ENCODE data around the gene SULT2B1. TPM values are rescaled to one million over a fixed set of nuclear protein-coding genes. Genes with fewer than 3 reads are reported as not detected.

The SULT2B1 gene
- total and polyA plus RNA-seq, 2 of the 4 experiments (the other 2 are of a cell fraction), result 0.09 TPM; not detected in 1

DNA sequence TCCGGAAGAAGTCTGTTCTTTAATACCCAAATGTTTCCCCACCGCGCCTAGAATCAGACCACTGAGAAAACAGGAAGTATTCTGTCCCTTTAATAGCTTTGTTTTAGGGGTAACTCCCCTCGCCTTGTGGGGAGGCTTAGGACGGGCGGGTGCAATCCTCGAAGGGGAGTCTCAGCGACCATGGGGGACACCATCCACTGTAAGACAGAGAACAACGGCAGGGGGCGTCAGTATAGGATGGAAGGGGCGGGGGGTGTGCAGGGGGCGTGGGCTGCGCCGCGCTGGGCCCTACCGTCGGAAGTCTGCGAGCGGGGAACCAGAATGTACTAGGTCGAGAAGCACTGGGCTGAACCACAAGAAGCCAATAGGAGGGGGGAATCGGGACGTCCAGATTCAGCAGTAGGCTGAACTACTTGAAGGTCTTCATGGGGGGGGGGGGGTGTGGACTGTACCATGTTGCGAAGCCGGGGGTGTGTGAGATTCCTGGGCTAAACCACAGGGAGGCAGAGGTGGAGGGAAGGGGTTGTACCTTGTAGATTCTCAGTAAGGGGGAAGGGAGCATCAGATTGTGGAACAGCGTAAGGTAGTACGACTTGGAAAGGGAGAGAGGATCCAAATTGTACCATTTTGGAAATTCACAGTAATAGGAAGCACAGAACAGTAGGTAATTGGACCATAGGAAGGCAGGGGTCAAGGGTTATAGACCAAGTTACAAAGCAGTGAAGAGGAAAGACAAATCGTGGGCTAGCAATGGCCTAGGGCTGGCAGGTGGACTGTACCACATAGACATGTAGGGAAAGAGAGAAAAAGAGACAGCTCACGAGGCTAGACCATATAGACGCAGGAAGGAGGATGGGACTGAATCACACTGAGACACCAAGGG, 86.2 kb downstream of the SULT2B1 start:
- Histone ChIP-seq H2AFZ (replicated peaks; ENCODE audit: low read length, poor library complexity) (peak overlapping the region; percentile 95), H3K56ac (ENCODE audit: extremely low read depth, insufficient read depth, low read length) (peak overlapping the region; percentile 84; the same call in 1 of the 2 replicates), H4K8ac (ENCODE audit: low read depth in 2 of 2, low read length in 2 of 2) (peak overlapping the region; percentile 43 to 98), H4K20me1 (ENCODE audit: insufficient read depth, low read length) (peaks cover 4% of the 10 kb centered on the region; the same call in 1 of the 2 replicates), H3K4me1 (ENCODE audit: control insufficient read depth, insufficient read depth, low read length) (peaks cover 21% of the 10 kb centered on the region), H3K27me3 (ENCODE audit: control insufficient read depth, insufficient read depth, low read length) (no peaks in the 10 kb centered on the region), H3K9me3 (ENCODE audit: control insufficient read depth, insufficient read depth, low read length) (no peaks in the 10 kb centered on the region), H3K9ac (ENCODE audit: low read depth, low read length) (peak overlapping the region; percentile 60), H3K4ac (ENCODE audit: low read depth, low read length) (peak overlapping the region; percentile 96), H4K5ac (ENCODE audit: low read depth, low read length) (peak overlapping the region; percentile 82), H3K14ac (replicated peaks; ENCODE audit: low read depth, low read length) (peak overlapping the region; percentile 99), H3K9me1 (ENCODE audit: insufficient read depth, low read length) (peaks cover 21% of the 10 kb centered on the region), H4K91ac (ENCODE audit: insufficient read depth, low read depth, low read length) (peak overlapping the region; percentile 77), H3K27ac (ENCODE audit: insufficient read depth, low read length) (peak overlapping the region; percentile 81), H3K18ac (ENCODE audit: low read depth, low read length) (peak overlapping the region; percentile 71), H2AK9ac (replicated peaks; ENCODE audit: low read depth, low read length, poor library complexity) (peak overlapping the region; percentile 89), H3K23ac (ENCODE audit: low read depth, low read length) (peak overlapping the region; percentile 93), H2BK120ac (ENCODE audit: low read depth, low read length) (peak overlapping the region; percentile 95), H2BK15ac (ENCODE audit: low read depth, low read length) (peak overlapping the region; percentile 89), H2BK5ac (ENCODE audit: low read depth, low read length, poor library complexity, severe bottlenecking) (peak overlapping the region; percentile 76), H3K36me3 (ENCODE audit: control insufficient read depth, insufficient read depth, low read length) (no peaks in the 10 kb centered on the region; the same call in 1 of the 2 replicates), H3K4me2 (ENCODE audit: low read depth, low read length) (peak overlapping the region; percentile 65), H2AK5ac (ENCODE audit: low read depth, low read length) (peak overlapping the region; percentile 95), H3K79me1 (ENCODE audit: low read depth in 1 of 2, low read length in 2 of 2) (peaks cover 0 to 18% of the 10 kb centered on the region in 2 experiments; a peak in 3 of 4 replicates), H2BK20ac (ENCODE audit: low read depth, low read length) (peak overlapping the region; percentile 96), H3K4me3 (ENCODE audit: insufficient read depth, low read depth, low read length) (peak overlapping the region; percentile 48)
- ChIA-PET POLR2A (ENCODE audit: unreplicated experiment) (interaction anchor here (0.5 kb wide), 1 partner anchor 60 kb away, joined by 3 read pairs; no protein-coding TSS in a partner anchor), CTCF (no interaction called here)
- DNase-seq (peak; percentile 96), ATAC-seq (ENCODE audit: low read depth) (peak; percentile 45)
- dilution Hi-C loops (cut with HindIII; ENCODE audit: low sequenced_read_pairs, unreplicated experiment) (no loop called here), intact Hi-C loops (cut with micrococcal nuclease) (no loop called here), in situ Hi-C loops (cut with MboI; ENCODE audit: low sequenced_read_pairs) (no loop called here)
- TF ChIP-seq, protein P1, sequence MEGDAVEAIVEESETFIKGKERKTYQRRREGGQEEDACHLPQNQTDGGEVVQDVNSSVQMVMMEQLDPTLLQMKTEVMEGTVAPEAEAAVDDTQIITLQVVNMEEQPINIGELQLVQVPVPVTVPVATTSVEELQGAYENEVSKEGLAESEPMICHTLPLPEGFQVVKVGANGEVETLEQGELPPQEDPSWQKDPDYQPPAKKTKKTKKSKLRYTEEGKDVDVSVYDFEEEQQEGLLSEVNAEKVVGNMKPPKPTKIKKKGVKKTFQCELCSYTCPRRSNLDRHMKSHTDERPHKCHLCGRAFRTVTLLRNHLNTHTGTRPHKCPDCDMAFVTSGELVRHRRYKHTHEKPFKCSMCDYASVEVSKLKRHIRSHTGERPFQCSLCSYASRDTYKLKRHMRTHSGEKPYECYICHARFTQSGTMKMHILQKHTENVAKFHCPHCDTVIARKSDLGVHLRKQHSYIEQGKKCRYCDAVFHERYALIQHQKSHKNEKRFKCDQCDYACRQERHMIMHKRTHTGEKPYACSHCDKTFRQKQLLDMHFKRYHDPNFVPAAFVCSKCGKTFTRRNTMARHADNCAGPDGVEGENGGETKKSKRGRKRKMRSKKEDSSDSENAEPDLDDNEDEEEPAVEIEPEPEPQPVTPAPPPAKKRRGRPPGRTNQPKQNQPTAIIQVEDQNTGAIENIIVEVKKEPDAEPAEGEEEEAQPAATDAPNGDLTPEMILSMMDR (conservative IDR thresholded peaks at IDR 0.05; ENCODE audit: low read depth, low read length), result peak; percentile 27; the same call in 1 of the 2 replicates
- TF ChIP-seq FOS (IDR thresholded peaks at IDR 0.05; ENCODE audit: low read depth, low read length) (no peak), BHLHE40 (IDR thresholded peaks at IDR 0.05; ENCODE audit: low read depth, low read length) (peak; percentile 97), MAZ (IDR thresholded peaks at IDR 0.05; ENCODE audit: borderline replicate concordance, low read depth, low read length) (peak; percentile 27; the same call in 1 of the 2 replicates), RCOR1 (IDR thresholded peaks at IDR 0.05; ENCODE audit: insufficient replicate concordance, low read length) (no peak), CHD1 (IDR thresholded peaks at IDR 0.05; ENCODE audit: low read depth, low read length) (peak; percentile 91; the same call in 1 of the 2 replicates), NFE2L2 (IDR thresholded peaks at IDR 0.05; ENCODE audit: low read depth, low read length) (no peak)
- WGBS, 2 experiments (ENCODE audit: extremely low coverage in 2 of 2, insufficient read length in 1 of 2), result 37% methylated on average over 4 of the region's 29 CpGs; no CpG with 5 or more reads in 1 of the 2 experiments
- BruUV-seq (replicated peaks), result no TSS peak
